H1 (cell line): ENCODE measurements around the gene GMEB1.

Experiments used
- CTCF ChIP-seq, 3 experiments: IDR thresholded peaks; 1 replicate in 2 of 3; 2 replicates in 1 of 3; pipeline versions ENCODE4 v1.5.1 to v1.6.1; 2011; ENCODE audit warnings: low read length in 3 of 3, mild to moderate bottlenecking in 3 of 3, inconsistent platforms in 2 of 3, low read depth in 1 of 3, moderate library complexity in 1 of 3; ENCODE audit not compliant: insufficient read depth in 1 of 3; ENCODE audit errors: control extremely low read depth in 1 of 3
- JUND ChIP-seq: IDR thresholded peaks from 2 replicates; pipeline ENCODE4 v1.6.1; 2011; ENCODE audit warnings: mild to moderate bottlenecking, improper control_type of control experiment, low read length
- KDM1A ChIP-seq: fragments of 200-600, 300-600 bp; sonication (generic); IDR thresholded peaks from 2 replicates; pipeline ENCODE4 v1.7.1; 2016; ENCODE audit warnings: mild to moderate bottlenecking, low read length, borderline replicate concordance
- KDM5A ChIP-seq: fragments of 200-600 bp; IDR thresholded peaks from 2 replicates; pipeline ENCODE4 v1.7.1; 2012; ENCODE audit warnings: mild to moderate bottlenecking, low read length, inconsistent platforms, mixed read lengths
- POLR2A ChIP-seq, 2 experiments: IDR thresholded peaks; 1 replicate in 1 of 2; 2 replicates in 1 of 2; pipeline ENCODE4 v1.6.1; 2011; ENCODE audit warnings: low read depth in 2 of 2, low read length in 2 of 2, mild to moderate bottlenecking in 2 of 2; ENCODE audit errors: control extremely low read depth in 1 of 2
- SRF ChIP-seq: IDR thresholded peaks from 2 replicates; pipeline ENCODE4 v1.6.1; 2011; ENCODE audit warnings: mild to moderate bottlenecking, low read depth, low read length, moderate library complexity
- TEAD4 ChIP-seq: IDR thresholded peaks from 2 replicates; pipeline ENCODE4 v1.6.1; 2012; ENCODE audit warnings: low read depth, low read length, inconsistent platforms, mixed read lengths

DNA sequence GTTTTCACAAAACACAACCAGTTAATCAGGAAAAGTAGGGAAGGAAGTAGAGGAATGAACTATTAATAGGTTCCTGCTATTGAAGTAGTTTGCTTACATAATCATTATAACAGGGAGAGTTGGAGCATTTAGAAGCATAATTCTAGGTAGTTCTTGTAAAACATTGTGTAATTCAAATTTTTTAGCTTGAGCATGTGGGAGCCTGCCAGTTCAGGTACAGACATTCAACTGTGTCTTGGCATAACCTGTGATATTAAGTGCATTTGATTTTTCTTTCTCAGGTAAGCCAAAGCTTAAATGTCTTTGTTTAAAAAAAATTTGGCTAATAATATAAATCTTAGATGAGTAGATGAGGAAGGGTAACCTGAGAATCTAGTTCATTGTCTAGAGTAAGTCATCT lies 71.5 kb downstream of the GMEB1 start:
- TF ChIP-seq TEAD4 (no peak), CTCF (IDR thresholded peaks at IDR 0.05; ENCODE audit: control extremely low read depth in 1 of 3, insufficient read depth in 1 of 3, low read depth in 1 of 3, low read length in 3 of 3) (no peak), KDM5A (no peak), POLR2A (IDR thresholded peaks at IDR 0.05; ENCODE audit: control extremely low read depth in 1 of 2, low read depth in 2 of 2, low read length in 2 of 2) (no peak), JUND (no peak), SRF (no peak), KDM1A (no peak)
